HCT116 (cell line): ENCODE results near the gene TMEM208. TPM values are rescaled to one million over a fixed set of nuclear protein-coding genes. Genes with fewer than 3 reads are reported as not detected.
A peak's percentile ranks its signal among the peaks of the same experiment; 100 is the strongest.

Source experiments
- ATAC-seq: fragments of 200-7000 bp; cut with Tn5 transposase; 2 replicates; pipeline ENCODE4 v1.9.1; 2020; ENCODE audit warnings: mild to moderate bottlenecking, moderate library complexity
- BruUV-seq: library from RNA; stranded (reverse); fragments of 400-500 nt; replicated peaks from 2 replicates; lab custom pipeline; 2021; lab: Mats Ljungman, UMichigan
- CTCF ChIA-PET: fragments of 300-600 bp; sonication (Branson Sonifier 250); formaldehyde crosslinking; loops from one replicate; lab custom pipeline; 2021; ENCODE audit warnings: antibody characterized with exemption; lab: Charles Lee
- POLR2A ChIA-PET: fragments of 300-600, 350-600 bp; sonication (Branson Sonifier 250); formaldehyde crosslinking; loops from one replicate; lab custom pipeline; 2021; ENCODE audit warnings: antibody characterized with exemption; lab: Charles Lee
- RAD21 ChIA-PET, 2 experiments: fragments of 300-600 bp; sonication (Branson Sonifier 250); formaldehyde crosslinking; loops; one replicate each; lab custom pipeline; 2023; ENCODE audit warnings: low total read pairs in 2 of 2; ENCODE audit not compliant: uncharacterized antibody in 2 of 2, unreplicated experiment in 2 of 2, low non-redundant PET in 1 of 2; lab: Charles Lee
- DNase-seq: peaks from one replicate; pipeline ENCODE4 v3.0.0-alpha.2; 2010; ENCODE audit warnings: low read depth, low spot score
- H2AFZ ChIP-seq: fragments of 200-600 bp; shearing (Covaris generic), sonication (generic); 2 replicates; pipeline ENCODE4 v1.6.1; 2017; ENCODE audit warnings: low read depth, mixed run types, mixed read lengths, antibody characterized with exemption, low read length; ENCODE audit not compliant: poor library complexity, severe bottlenecking
- H3K27ac ChIP-seq: 2 replicates; pipeline ENCODE4 v1.5.1; 2012; ENCODE audit warnings: low read depth, low read length
- H3K27me3 ChIP-seq: fragments of 200-600 bp; sonication (generic); 2 replicates; pipeline ENCODE4 v1.6.1; 2016; ENCODE audit warnings: mixed run types, low read length, mixed read lengths; ENCODE audit not compliant: insufficient read depth
- H3K36me3 ChIP-seq, 2 experiments: fragments of 200-500 bp in 1 of 2; fragments of 200-600 bp in 1 of 2; sonication (Bioruptor generic) in 1 of 2; sonication (generic) in 1 of 2; 2 replicates each; pipeline versions ENCODE4 v1.5.1 to v1.6.1; 2014 to 2016; ENCODE audit warnings: low read length in 2 of 2, inconsistent platforms in 1 of 2, mixed read lengths in 1 of 2, mixed run types in 1 of 2; ENCODE audit not compliant: insufficient read depth in 2 of 2, control insufficient read depth in 1 of 2
- H3K4me1 ChIP-seq, 2 experiments: fragments of 200-600 bp in 1 of 2; sonication (generic) in 1 of 2; 2 replicates each; pipeline versions ENCODE4 v1.5.1 to v1.6.1; 2012 to 2017; ENCODE audit warnings: low read length in 2 of 2, inconsistent platforms in 1 of 2, mild to moderate bottlenecking in 1 of 2, mixed read lengths in 1 of 2, mixed run types in 1 of 2, moderate library complexity in 1 of 2; ENCODE audit not compliant: insufficient read depth in 2 of 2, control insufficient read depth in 1 of 2
- H3K4me2 ChIP-seq: fragments of 200-600 bp; sonication (generic); 2 replicates; pipeline ENCODE4 v1.6.1; 2017; ENCODE audit warnings: mixed run types, low read length, mixed read lengths
- H3K4me3 ChIP-seq, 2 experiments: fragments of 200-600 bp in 1 of 2; sonication (generic) in 1 of 2; replicated peaks in 1 of 2; 2 replicates each; pipeline ENCODE4 v1.5.1; 2011 to 2016; ENCODE audit warnings: low read length in 2 of 2, control low read depth in 1 of 2, low read depth in 1 of 2, mild to moderate bottlenecking in 1 of 2, mixed read lengths in 1 of 2, mixed run types in 1 of 2
- H3K79me2 ChIP-seq: fragments of 200-600 bp; sonication (generic); 2 replicates; pipeline ENCODE4 v1.6.1; 2017; ENCODE audit warnings: mild to moderate bottlenecking, mixed run types, low read length, moderate library complexity, mixed read lengths; ENCODE audit not compliant: insufficient read depth
- H3K9ac ChIP-seq: fragments of 200-600 bp; sonication (generic); 2 replicates; pipeline ENCODE4 v1.6.1; 2016; ENCODE audit warnings: low read length, mixed read lengths
- H3K9me2 ChIP-seq: fragments of 200-600 bp; sonication (generic), shearing (Covaris generic); 2 replicates; pipeline ENCODE4 v1.6.1; 2017; ENCODE audit warnings: mixed run types, mild to moderate bottlenecking, moderate library complexity; ENCODE audit not compliant: insufficient read depth
- H3K9me3 ChIP-seq, 2 experiments: fragments of 200-500 bp in 1 of 2; fragments of 200-600 bp in 1 of 2; sonication (Bioruptor generic) in 1 of 2; sonication (generic) in 1 of 2; 2 replicates each; pipeline ENCODE4 v1.6.1; 2014 to 2017; ENCODE audit warnings: low read length in 2 of 2, mixed read lengths in 2 of 2, inconsistent platforms in 1 of 2, low read depth in 1 of 2, mild to moderate bottlenecking in 1 of 2, mixed run types in 1 of 2, moderate library complexity in 1 of 2; ENCODE audit not compliant: control insufficient read depth in 1 of 2, insufficient read depth in 1 of 2
- H4K20me1 ChIP-seq: fragments of 200-600 bp; sonication (generic), shearing (Covaris generic); 2 replicates; pipeline ENCODE4 v1.6.1; 2017; ENCODE audit warnings: mixed run types, mild to moderate bottlenecking, moderate library complexity; ENCODE audit not compliant: insufficient read depth
- ELF1 ChIP-seq: IDR thresholded peaks from 2 replicates; pipeline ENCODE4 v1.6.1; 2012; ENCODE audit warnings: low read depth, borderline replicate concordance
- POLR2AphosphoS5 ChIP-seq: IDR thresholded peaks from 2 replicates; pipeline ENCODE4 v1.6.1; 2011; ENCODE audit warnings: mild to moderate bottlenecking, low read depth, low read length, moderate library complexity
- ZNF274 ChIP-seq: fragments of 200-500 bp; sonication (Bioruptor generic); IDR thresholded peaks from 2 replicates; pipeline ENCODE4 v1.6.1; 2014; ENCODE audit warnings: mild to moderate bottlenecking, low read depth, low read length, inconsistent platforms
- intact Hi-C: fragments of 100-400 bp; cut with micrococcal nuclease; formaldehyde crosslinking; loops from 2 replicates; pipeline ENCODE4 v1.10.0; 2022
- total RNA-seq: library from RNA; stranded (reverse); gene quantifications from one replicate; pipeline ENCODE4 v1.2.1, GENCODE V29; 2021; ENCODE audit not compliant: unreplicated experiment
- TF ChIP-seq, protein P1 (sequence below): IDR thresholded peaks from 2 replicates; pipeline ENCODE4 v1.6.1; 2011; ENCODE audit warnings: mild to moderate bottlenecking, low read length, moderate library complexity; ENCODE audit not compliant: insufficient replicate concordance; ENCODE audit errors: extremely low read depth

TMEM208 gene
- total RNA-seq, 1 experiment from 2014 or later: 36.1 TPM

GRCh38 chr16:67268136-67268579, 41.2 kb downstream of the TMEM208 start (continued):
- TF ChIP-seq, protein P1, sequence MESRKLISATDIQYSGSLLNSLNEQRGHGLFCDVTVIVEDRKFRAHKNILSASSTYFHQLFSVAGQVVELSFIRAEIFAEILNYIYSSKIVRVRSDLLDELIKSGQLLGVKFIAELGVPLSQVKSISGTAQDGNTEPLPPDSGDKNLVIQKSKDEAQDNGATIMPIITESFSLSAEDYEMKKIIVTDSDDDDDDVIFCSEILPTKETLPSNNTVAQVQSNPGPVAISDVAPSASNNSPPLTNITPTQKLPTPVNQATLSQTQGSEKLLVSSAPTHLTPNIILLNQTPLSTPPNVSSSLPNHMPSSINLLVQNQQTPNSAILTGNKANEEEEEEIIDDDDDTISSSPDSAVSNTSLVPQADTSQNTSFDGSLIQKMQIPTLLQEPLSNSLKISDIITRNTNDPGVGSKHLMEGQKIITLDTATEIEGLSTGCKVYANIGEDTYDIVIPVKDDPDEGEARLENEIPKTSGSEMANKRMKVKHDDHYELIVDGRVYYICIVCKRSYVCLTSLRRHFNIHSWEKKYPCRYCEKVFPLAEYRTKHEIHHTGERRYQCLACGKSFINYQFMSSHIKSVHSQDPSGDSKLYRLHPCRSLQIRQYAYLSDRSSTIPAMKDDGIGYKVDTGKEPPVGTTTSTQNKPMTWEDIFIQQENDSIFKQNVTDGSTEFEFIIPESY: no peak
- TF ChIP-seq, all 23 proteins: peak for 5

DNA sequence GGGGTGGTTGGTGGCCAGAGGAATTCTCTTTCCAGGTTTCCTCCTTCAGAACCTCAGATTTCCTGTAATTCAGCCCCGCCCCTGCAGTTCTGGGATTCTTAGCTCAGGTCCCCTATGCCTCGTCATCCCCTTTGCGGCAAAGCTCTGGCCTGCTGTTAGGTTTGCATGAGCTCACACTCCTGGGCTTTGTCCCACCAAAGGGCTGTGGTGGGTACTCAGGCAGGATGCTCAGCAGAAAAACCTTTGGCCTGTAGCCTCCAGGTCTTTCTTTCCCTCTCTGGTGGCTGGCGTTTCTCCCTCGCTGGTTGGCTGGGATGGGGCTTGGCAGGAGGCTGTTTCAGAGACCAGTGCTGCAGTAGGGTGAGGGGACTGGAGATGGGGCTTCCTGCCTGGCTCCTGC, 42.8 kb downstream of the TMEM208 start:
- Histone ChIP-seq H3K9me3 (no peaks in the 10 kb centered on the region), H3K4me1 (peaks cover 27 to 42% of the 10 kb centered on the region in 2 experiments), H3K4me2 (peak overlapping the region; percentile 31), H3K9me2 (no peaks in the 10 kb centered on the region), H3K27ac (peak overlapping the region; percentile 28; the same call in 1 of the 2 replicates), H3K9ac (peak overlapping the region; percentile 24; the same call in 1 of the 2 replicates), H3K79me2 (no peaks in the 10 kb centered on the region), H4K20me1 (no peaks in the 10 kb centered on the region), H3K4me3 (no peak overlapping the region), H2AFZ (no peak overlapping the region), H3K27me3 (no peaks in the 10 kb centered on the region), H3K36me3 (no peaks in the 10 kb centered on the region)
- intact Hi-C loops: no loop called here
- ChIA-PET CTCF (interaction anchor here (1.3 to 1.4 kb wide), 2 partner anchors 9 kb away, joined by 3 to 6 read pairs; no protein-coding TSS in a partner anchor), POLR2A (interaction anchor here (2.2 to 3.4 kb wide), 2 partner anchors 8 to 22 kb away, joined by 8 to 12 read pairs; partner anchors contain the start of gene FHOD1), RAD21 (no interaction called here)
- DNase-seq (no peak), ATAC-seq (peak; percentile 16; the same call in 1 of the 2 replicates)
- BruUV-seq: no TSS peak
- TF ChIP-seq ELF1 (no peak), ZNF274 (no peak), POLR2AphosphoS5 (peak; percentile 25; the same call in 1 of the 2 replicates)
